T-cell (primary cell): ENCODE data around the gene CERS6. TPM values are rescaled to one million over a fixed set of nuclear protein-coding genes. Genes with fewer than 3 reads are reported as not detected.

ENCODE experiments used
- ATAC-seq, 4 experiments: fragments of 200-7000 bp in 3 of 4; fragments of 150-1000 bp in 1 of 4; cut with Tn5 transposase; replicated peaks in 1 of 4; 1 replicate in 3 of 4; 2 replicates in 1 of 4; pipeline ENCODE4 v1.10.0; 2021; ENCODE audit warnings: moderate library complexity in 3 of 4, mild to moderate bottlenecking in 2 of 4, moderate number of reproducible peaks in 1 of 4
- CTCF ChIA-PET, 2 donors: fragments of 300-600 bp; sonication (Branson Sonifier 250); formaldehyde crosslinking; loops; one replicate each; lab custom pipeline; 2022; ENCODE audit warnings: antibody characterized with exemption in 2 of 2; lab: Charles Lee
- POLR2A ChIA-PET, 2 donors: fragments of 300-600 bp; sonication (Branson Sonifier 250); formaldehyde crosslinking; loops; one replicate each; lab custom pipeline; 2022; ENCODE audit warnings: antibody characterized with exemption in 2 of 2; lab: Charles Lee
- DNase-seq, 35 experiments: peaks; one replicate each; pipeline versions ENCODE4 v3.0.0 to v3.0.0-alpha.2; 2013 to 2023
- H3K27ac ChIP-seq: one replicate; pipeline ENCODE4 v1.5.1; 2013; ENCODE audit warnings: low read length
- H3K27me3 ChIP-seq, 2 experiments: replicated peaks in 1 of 2; 1 replicate in 1 of 2; 2 replicates in 1 of 2; pipeline versions ENCODE4 v1.6.1 to v1.7.0; 2013; ENCODE audit warnings: low read length in 1 of 2, mixed read lengths in 1 of 2; ENCODE audit not compliant: control insufficient read depth in 2 of 2, insufficient read depth in 2 of 2; ENCODE audit errors: extremely low read depth in 1 of 2
- H3K36me3 ChIP-seq, 2 donors: 1 replicate in 1 of 2; 2 replicates in 1 of 2; pipeline versions ENCODE4 v1.6.1 to v1.7.0; 2013; ENCODE audit warnings: low read length in 1 of 2; ENCODE audit not compliant: control insufficient read depth in 2 of 2, insufficient read depth in 1 of 2; ENCODE audit errors: extremely low read depth in 1 of 2
- H3K4me1 ChIP-seq, 2 experiments: 1 replicate in 1 of 2; 2 replicates in 1 of 2; pipeline versions ENCODE4 v1.6.1 to v1.7.0; 2013; ENCODE audit warnings: low read length in 2 of 2, mixed read lengths in 1 of 2; ENCODE audit not compliant: insufficient read depth in 2 of 2, control insufficient read depth in 1 of 2; ENCODE audit errors: extremely low read depth in 1 of 2
- H3K4me3 ChIP-seq, 2 donors: 1 replicate in 1 of 2; 2 replicates in 1 of 2; pipeline versions ENCODE4 v1.5.1 to v1.7.0; 2013; ENCODE audit warnings: mild to moderate bottlenecking in 2 of 2, low read length in 1 of 2, moderate library complexity in 1 of 2; ENCODE audit not compliant: control insufficient read depth in 1 of 2; ENCODE audit errors: extremely low read depth in 1 of 2
- H3K9me3 ChIP-seq: 2 replicates; pipeline ENCODE4 v1.7.0; 2013
- H3K27ac Mint-ChIP-seq, 2 donors: one replicate each; pipeline ENCODE4 v1.8.0; 2020 to 2021; ENCODE audit warnings: mild to moderate bottlenecking in 2 of 2, mixed read lengths in 2 of 2
- H3K27me3 Mint-ChIP-seq, 2 donors: one replicate each; pipeline ENCODE4 v1.8.0; 2021 to 2022; ENCODE audit warnings: mixed read lengths in 2 of 2
- H3K36me3 Mint-ChIP-seq: one replicate; pipeline ENCODE4 v1.8.0; 2021; ENCODE audit warnings: mixed read lengths
- H3K4me1 Mint-ChIP-seq, 3 donors: one replicate each; pipeline ENCODE4 v1.8.0; 2020 to 2022; ENCODE audit warnings: mixed read lengths in 3 of 3, mild to moderate bottlenecking in 1 of 3
- H3K4me3 Mint-ChIP-seq, 3 donors: one replicate each; pipeline ENCODE4 v1.8.0; 2020 to 2022; ENCODE audit warnings: mild to moderate bottlenecking in 3 of 3, mixed read lengths in 3 of 3, moderate library complexity in 3 of 3
- H3K9me3 Mint-ChIP-seq, 3 donors: one replicate each; pipeline ENCODE4 v1.8.0; 2020 to 2022; ENCODE audit warnings: mixed read lengths in 3 of 3
- WGBS: methylation state at CpG from one replicate; pipeline ENCODE4 v1.1.5; 2013; ENCODE audit warnings: missing lambda C conversion rate; ENCODE audit not compliant: insufficient coverage; 5-methylcytosine and 5-hydroxymethylcytosine counted together
- total RNA-seq, 35 experiments: library from RNA in 6 of 35; stranded (reverse) in 6 of 35; fragments of 120-200 nt in 1 of 35; gene quantifications; one replicate each; pipeline versions ENCODE4 v1.2.1 to v1.2.4 and lab custom pipeline; 2013 to 2026

The CERS6 gene
- total RNA-seq, 5 donors from 2014 or later (not counting 1 experiment from before 2014, with no cell fraction given): 11.1 to 20.3 (median 13.6) TPM

DNA sequence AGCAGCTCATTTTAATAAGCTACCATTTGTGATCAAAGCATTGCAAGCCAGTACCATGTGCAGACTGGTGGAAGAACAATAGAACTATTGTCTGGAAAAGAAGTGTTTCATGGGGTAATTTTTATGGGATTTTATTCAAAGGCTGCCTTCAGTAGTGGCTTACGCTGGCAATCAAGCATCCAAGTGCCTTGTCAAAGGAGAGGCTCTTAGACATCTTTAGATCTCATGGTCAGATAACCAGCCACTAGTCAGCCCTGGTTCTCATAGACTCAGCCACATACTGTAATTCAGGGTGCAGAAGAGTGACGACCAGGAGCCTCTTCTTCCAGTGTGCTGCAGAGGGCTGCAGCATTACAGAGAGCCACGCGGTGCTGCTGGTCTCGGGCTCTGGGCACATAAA, 247.9 kb downstream of the CERS6 start:
- peaks cover 0 to 5% of the 10 kb centered on the region in 2 donors for H3K36me3 ChIP-seq
- ATAC-seq (no peak), DNase-seq (no peak)
- no peak overlapping the region for H3K4me3 ChIP-seq
- H3K27me3 Mint-ChIP-seq: no peaks in the 10 kb centered on the region
- no peaks in the 10 kb centered on the region for H3K9me3 ChIP-seq
- ChIA-PET CTCF (no interaction called here), POLR2A (no interaction called here)
- H3K4me1 ChIP-seq: no peaks in the 10 kb centered on the region
- no peak overlapping the region for H3K27ac ChIP-seq
- 86% methylated on average over 1 of the region's 5 CpGs for WGBS
- no peaks in the 10 kb centered on the region for H3K9me3 Mint-ChIP-seq
- H3K36me3 Mint-ChIP-seq: peaks cover 15% of the 10 kb centered on the region
- no peak overlapping the region for H3K4me3 Mint-ChIP-seq
- no peaks in the 10 kb centered on the region for H3K27me3 ChIP-seq
- peaks cover 0 to 20% (median 6%) of the 10 kb centered on the region in 3 donors for H3K4me1 Mint-ChIP-seq
- no peak overlapping the region for H3K27ac Mint-ChIP-seq

DNA sequence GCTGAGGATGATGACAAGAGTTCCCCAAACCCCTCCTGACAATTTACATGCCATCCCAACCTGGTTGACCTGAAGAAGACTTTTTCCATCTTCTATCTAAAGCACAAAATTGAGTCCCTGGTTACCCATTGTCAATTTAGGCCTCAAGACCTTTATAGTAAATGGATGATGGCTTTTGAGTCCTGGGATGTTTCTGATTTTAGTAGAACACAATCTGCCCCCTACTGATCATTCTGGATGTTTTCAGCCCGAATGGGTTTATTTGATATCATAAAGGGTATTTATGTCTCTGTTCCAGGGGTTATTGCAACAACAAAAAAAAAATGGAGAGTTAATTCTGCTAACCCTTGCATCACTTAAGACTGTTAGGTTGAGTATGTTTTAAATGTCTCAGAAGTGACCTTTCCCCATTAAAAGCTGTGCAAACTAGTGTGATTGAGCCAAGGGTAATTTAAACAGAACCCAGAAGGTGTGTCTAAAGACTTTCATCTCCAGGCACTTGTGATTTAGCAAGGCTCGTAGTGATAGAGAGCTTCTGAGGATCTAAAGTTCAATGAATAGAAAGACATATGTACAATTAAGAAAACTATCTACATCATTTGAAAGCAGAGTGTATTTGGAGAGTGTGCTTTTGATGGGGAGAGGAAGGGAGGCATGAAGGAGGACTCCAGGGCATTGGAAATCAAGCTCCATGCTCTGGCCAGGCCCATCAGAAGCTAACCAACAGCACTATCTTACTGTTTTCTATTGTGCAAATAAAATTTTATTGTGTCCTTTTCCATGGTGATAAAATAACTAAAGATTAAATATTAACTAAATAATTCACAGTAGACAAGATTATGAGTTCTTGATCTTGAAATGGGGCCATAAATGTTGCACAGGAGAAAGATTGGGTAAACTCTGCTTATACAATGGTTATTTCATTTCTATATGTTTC, 249.7 kb downstream of the CERS6 start:
- no peaks in the 10 kb centered on the region for H3K4me1 ChIP-seq
- ChIA-PET CTCF (interaction anchor here (0.8 to 1.3 kb wide), 5 partner anchors 45 to 362 kb away, joined by 3 to 4 read pairs (median 4); no protein-coding TSS in a partner anchor), POLR2A (interaction anchor here in 1 of 2 donors (0.6 to 0.9 kb wide), 2 partner anchors 21 to 50 kb away, joined by 3 to 6 read pairs; no protein-coding TSS in a partner anchor)
- no peaks in the 10 kb centered on the region for H3K9me3 ChIP-seq
- no peaks in the 10 kb centered on the region for H3K27me3 Mint-ChIP-seq
- ATAC-seq: no peak
- peaks cover 9% of the 10 kb centered on the region for H3K36me3 Mint-ChIP-seq
- H3K27me3 ChIP-seq: no peaks in the 10 kb centered on the region
- peaks cover 0 to 20% (median 6%) of the 10 kb centered on the region in 3 donors for H3K4me1 Mint-ChIP-seq
- no peak overlapping the region for H3K4me3 ChIP-seq
- H3K27ac Mint-ChIP-seq: no peak overlapping the region
- H3K9me3 Mint-ChIP-seq: no peaks in the 10 kb centered on the region
- peak in 1 of 35 experiments; percentile 29 for DNase-seq
- H3K27ac ChIP-seq: no peak overlapping the region
- WGBS: no CpG with 5 or more reads among the region's 2 CpGs
- no peak overlapping the region for H3K4me3 Mint-ChIP-seq
- H3K36me3 ChIP-seq: peaks cover 0 to 5% of the 10 kb centered on the region in 2 donors

DNA sequence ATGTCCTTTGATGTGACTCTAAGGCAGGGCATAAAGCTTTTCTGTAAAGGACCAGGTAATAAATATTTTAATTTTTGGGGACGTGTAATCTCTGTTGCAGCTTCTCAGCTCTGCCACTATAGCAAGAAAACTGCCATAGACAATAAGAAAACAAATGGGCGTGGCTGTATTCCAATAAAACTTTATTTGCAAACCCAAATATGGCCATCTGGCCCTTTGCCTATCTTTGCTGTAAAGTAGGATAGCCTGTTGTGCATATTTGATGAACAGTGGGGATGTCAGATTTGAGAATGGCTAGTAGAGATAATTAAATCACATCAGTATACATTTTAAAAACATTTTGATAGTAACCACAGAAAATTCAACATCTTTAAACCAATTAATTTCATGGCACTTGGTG, 250.7 kb downstream of the CERS6 start:
- Histone ChIP-seq H3K9me3 (no peaks in the 10 kb centered on the region), H3K4me3 (no peak overlapping the region), H3K27me3 (no peaks in the 10 kb centered on the region), H3K27ac (no peak overlapping the region), H3K4me1 (no peaks in the 10 kb centered on the region), H3K36me3 (peaks cover 0 to 5% of the 10 kb centered on the region in 2 donors)
- no CpG with 5 or more reads among the region's 2 CpGs for WGBS
- Mint-ChIP-seq H3K36me3 (peaks cover 9% of the 10 kb centered on the region), H3K9me3 (no peaks in the 10 kb centered on the region), H3K27me3 (no peaks in the 10 kb centered on the region), H3K27ac (no peak overlapping the region), H3K4me3 (no peak overlapping the region), H3K4me1 (peaks cover 2 to 24% (median 8%) of the 10 kb centered on the region in 3 donors)
- no peak for ATAC-seq
- CTCF ChIA-PET: interaction anchor here (1.2 to 1.3 kb wide), 3 partner anchors 44 to 360 kb away, joined by 3 to 4 read pairs (median 3); no protein-coding TSS in a partner anchor
- POLR2A ChIA-PET: interaction anchor here in 1 of 2 donors (0.6 to 0.9 kb wide), 2 partner anchors 20 to 49 kb away, joined by 3 to 6 read pairs; no protein-coding TSS in a partner anchor
- no peak for DNase-seq

DNA sequence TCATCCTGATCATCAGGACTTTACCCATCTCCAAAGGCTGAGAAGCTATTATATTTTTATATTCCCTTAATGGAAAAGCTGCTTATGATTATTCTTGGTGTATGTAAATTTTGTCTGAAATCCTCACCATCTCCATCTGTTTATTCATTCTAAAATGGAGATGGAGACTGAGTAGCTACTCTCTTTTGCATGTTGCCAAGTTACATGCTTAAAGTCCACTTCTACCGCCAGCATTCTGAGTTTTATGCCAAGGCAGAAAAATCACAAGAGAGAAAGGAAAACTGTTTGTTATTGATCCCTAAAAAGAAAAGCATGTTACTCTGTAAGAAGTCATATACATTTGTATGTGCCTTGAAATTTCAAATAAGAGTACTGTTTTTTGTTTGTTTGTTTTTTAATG, 252.0 kb downstream of the CERS6 start:
- peaks cover 7 to 26% (median 14%) of the 10 kb centered on the region in 3 donors for H3K4me1 Mint-ChIP-seq
- H3K4me3 ChIP-seq: no peak overlapping the region
- H3K36me3 ChIP-seq: peaks cover 0 to 5% of the 10 kb centered on the region in 2 donors
- no peak for ATAC-seq
- no peak overlapping the region for H3K4me3 Mint-ChIP-seq
- no peak overlapping the region for H3K27ac Mint-ChIP-seq
- H3K27me3 Mint-ChIP-seq: no peaks in the 10 kb centered on the region
- no CpG with 5 or more reads among the region's 1 CpG for WGBS
- H3K9me3 ChIP-seq: no peaks in the 10 kb centered on the region
- peaks cover 10% of the 10 kb centered on the region for H3K36me3 Mint-ChIP-seq
- H3K27me3 ChIP-seq: no peaks in the 10 kb centered on the region
- no peak overlapping the region for H3K27ac ChIP-seq
- ChIA-PET POLR2A (no interaction called here), CTCF (interaction anchor here in 1 of 2 donors (0.6 kb wide), 1 partner anchor 10 kb away, joined by 3 read pairs; no protein-coding TSS in a partner anchor)
- no peaks in the 10 kb centered on the region for H3K4me1 ChIP-seq
- no peaks in the 10 kb centered on the region for H3K9me3 Mint-ChIP-seq
- no peak for DNase-seq

DNA sequence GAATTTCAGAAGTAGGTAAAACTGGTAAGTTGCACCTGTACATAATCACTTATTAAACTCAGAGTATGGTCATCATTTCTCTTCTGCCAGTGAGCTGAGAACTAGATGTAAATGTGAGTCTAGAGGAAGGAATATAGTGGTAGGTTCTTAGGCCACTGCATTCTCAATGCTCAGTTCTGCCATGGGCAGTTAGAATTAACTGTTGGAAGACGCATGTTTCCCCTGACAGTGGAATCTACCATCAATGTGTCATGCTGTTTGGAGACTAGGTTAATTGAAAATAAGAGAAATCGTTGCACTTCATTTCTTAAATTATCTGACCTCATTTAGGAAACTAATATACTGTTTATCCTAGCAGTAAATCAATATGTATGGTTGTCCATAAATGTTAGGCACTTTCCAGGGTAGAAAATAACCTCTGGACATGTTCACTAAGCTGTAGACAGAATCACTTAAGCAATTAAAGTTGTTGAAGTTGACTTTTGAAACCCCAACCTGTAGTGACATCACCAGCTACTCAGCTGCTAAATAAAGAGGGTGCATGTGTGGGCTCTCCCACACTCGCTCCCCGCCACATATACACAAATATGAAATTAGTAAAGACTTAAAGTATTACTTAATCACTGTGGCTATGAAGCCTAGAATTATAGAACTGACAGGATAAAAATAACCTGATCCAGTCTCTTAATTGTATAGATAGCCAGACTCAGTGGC, 254.8 kb downstream of the CERS6 start:
- ATAC-seq: no peak
- peaks cover 12% of the 10 kb centered on the region for H3K36me3 Mint-ChIP-seq
- CTCF ChIA-PET: interaction anchor here in 1 of 2 donors (0.6 kb wide), 1 partner anchor 346 kb away, joined by 3 read pairs; no protein-coding TSS in a partner anchor

DNA sequence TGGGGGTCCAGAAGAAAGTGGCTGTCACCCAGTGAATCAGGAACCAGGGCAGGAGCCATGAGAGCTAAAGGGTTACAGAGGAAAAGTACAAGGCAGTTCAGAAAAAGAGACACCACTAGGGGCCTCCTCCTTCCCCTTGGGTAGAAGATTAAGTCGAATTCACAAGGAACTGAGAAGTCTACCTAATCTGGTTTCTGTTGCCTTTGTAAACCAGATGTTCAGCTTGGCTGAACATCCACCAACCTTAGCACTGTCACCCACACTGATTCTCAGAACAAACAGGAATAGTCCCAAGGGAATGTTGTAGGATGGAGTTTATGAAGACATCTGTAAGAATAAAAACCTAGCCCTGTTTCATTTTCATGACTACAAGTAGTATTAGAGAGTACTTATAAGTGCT, 256.0 kb downstream of the CERS6 start:
- Histone ChIP-seq H3K27me3 (no peaks in the 10 kb centered on the region), H3K9me3 (no peaks in the 10 kb centered on the region), H3K27ac (no peak overlapping the region), H3K36me3 (no peaks in the 10 kb centered on the region), H3K4me1 (no peaks in the 10 kb centered on the region), H3K4me3 (no peak overlapping the region)
- H3K27ac Mint-ChIP-seq: no peak overlapping the region
- CTCF ChIA-PET: interaction anchor here in 1 of 2 donors (0.6 kb wide), 1 partner anchor 207 kb away, joined by 3 read pairs; no protein-coding TSS in a partner anchor
- DNase-seq (no peak), ATAC-seq (peak in 1 of 4 experiments; percentile 35)
- no CpG with 5 or more reads among the region's 1 CpG for WGBS
- POLR2A ChIA-PET: interaction anchor here in 1 of 2 donors (0.6 kb wide), 1 partner anchor 1154 kb away, joined by 4 read pairs; no protein-coding TSS in a partner anchor
- peaks cover 11 to 26% (median 13%) of the 10 kb centered on the region in 3 donors for H3K4me1 Mint-ChIP-seq
- peaks cover 12% of the 10 kb centered on the region for H3K36me3 Mint-ChIP-seq
- no peak overlapping the region for H3K4me3 Mint-ChIP-seq
- no peaks in the 10 kb centered on the region for H3K9me3 Mint-ChIP-seq
- no peaks in the 10 kb centered on the region for H3K27me3 Mint-ChIP-seq

More for the DNA sequence above, 254.8 kb downstream of the CERS6 start:
- Mint-ChIP-seq H3K4me1 (peaks cover 7 to 17% (median 8%) of the 10 kb centered on the region in 3 donors), H3K27ac (peak overlapping the region in 1 of 2 donors; percentile 28), H3K27me3 (no peaks in the 10 kb centered on the region), H3K4me3 (no peak overlapping the region), H3K9me3 (no peaks in the 10 kb centered on the region)
- H3K27me3 ChIP-seq: no peaks in the 10 kb centered on the region
- H3K27ac ChIP-seq: no peak overlapping the region
- no peak for DNase-seq
- no CpG with 5 or more reads among the region's 4 CpGs for WGBS
- POLR2A ChIA-PET: no interaction called here
- H3K9me3 ChIP-seq: no peaks in the 10 kb centered on the region
- no peaks in the 10 kb centered on the region for H3K36me3 ChIP-seq
- H3K4me3 ChIP-seq: no peak overlapping the region
- H3K4me1 ChIP-seq: no peaks in the 10 kb centered on the region
